H9 (cell line): ENCODE results near the gene LRRFIP1. TPM values are rescaled to one million over a fixed set of nuclear protein-coding genes. Genes with fewer than 3 reads are reported as not detected.

Experiments used
- DNase-seq: peaks from one replicate; pipeline ENCODE4 v3.0.0-alpha.2; 2017
- H2AFZ ChIP-seq: one replicate; pipeline ENCODE4 v1.6.1; 2013; ENCODE audit warnings: mild to moderate bottlenecking, low read length, control low read depth, moderate library complexity
- H2AK5ac ChIP-seq: 2 replicates; pipeline ENCODE4 v1.6.1; 2013; ENCODE audit warnings: low read length, control low read depth, mixed read lengths; ENCODE audit not compliant: insufficient read length
- H2BK120ac ChIP-seq: one replicate; pipeline ENCODE4 v1.6.1; 2013; ENCODE audit warnings: low read depth, mild to moderate bottlenecking, low read length, control low read depth, inconsistent platforms; ENCODE audit not compliant: poor library complexity, severe bottlenecking
- H2BK12ac ChIP-seq: 2 replicates; pipeline ENCODE4 v1.6.1; 2013; ENCODE audit warnings: low read length, control low read depth, mixed read lengths, low read depth; ENCODE audit not compliant: insufficient read length
- H2BK15ac ChIP-seq: 2 replicates; pipeline ENCODE4 v1.6.1; 2013; ENCODE audit warnings: low read depth, low read length, control low read depth
- H2BK20ac ChIP-seq: one replicate; pipeline ENCODE4 v1.6.1; 2013; ENCODE audit warnings: low read depth, mild to moderate bottlenecking, low read length, control low read depth, inconsistent platforms; ENCODE audit not compliant: poor library complexity, severe bottlenecking
- H2BK5ac ChIP-seq: 2 replicates; pipeline ENCODE4 v1.6.1; 2013; ENCODE audit warnings: low read length, control low read depth, mixed read lengths; ENCODE audit not compliant: insufficient read length
- H3K14ac ChIP-seq: 2 replicates; pipeline ENCODE4 v1.6.1; 2013; ENCODE audit warnings: low read length, control low read depth; ENCODE audit not compliant: insufficient read depth
- H3K18ac ChIP-seq: 2 replicates; pipeline ENCODE4 v1.6.1; 2013; ENCODE audit warnings: low read depth, mild to moderate bottlenecking, mixed read lengths, low read length, control low read depth; ENCODE audit not compliant: insufficient read length
- H3K23ac ChIP-seq: 2 replicates; pipeline ENCODE4 v1.6.1; 2013; ENCODE audit warnings: low read length, control low read depth, mixed read lengths, low read depth; ENCODE audit not compliant: insufficient read length
- H3K23me2 ChIP-seq: 2 replicates; pipeline ENCODE4 v1.6.1; 2013; ENCODE audit warnings: low read depth, mild to moderate bottlenecking, mixed read lengths, low read length, control low read depth; ENCODE audit not compliant: insufficient read length, poor library complexity, severe bottlenecking
- H3K27ac ChIP-seq: 2 replicates; pipeline ENCODE4 v1.5.1; 2013; ENCODE audit warnings: low read length, control low read depth, mixed read lengths, low read depth; ENCODE audit not compliant: insufficient read length
- H3K27me3 ChIP-seq: 2 replicates; pipeline ENCODE4 v1.6.1; 2013; ENCODE audit warnings: low read length, control low read depth, inconsistent platforms; ENCODE audit not compliant: insufficient read depth
- H3K4ac ChIP-seq: 2 replicates; pipeline ENCODE4 v1.6.1; 2013; ENCODE audit warnings: low read depth, mild to moderate bottlenecking, control low read depth, inconsistent platforms, low read length, moderate library complexity
- H3K4me1 ChIP-seq: 2 replicates; pipeline ENCODE4 v1.6.1; 2013; ENCODE audit warnings: low read length, control low read depth, inconsistent platforms; ENCODE audit not compliant: insufficient read depth
- H3K4me2 ChIP-seq: 2 replicates; pipeline ENCODE4 v1.6.1; 2013; ENCODE audit warnings: low read length, control low read depth, mixed read lengths; ENCODE audit not compliant: insufficient read length, insufficient read depth
- H3K56ac ChIP-seq: 2 replicates; pipeline ENCODE4 v1.6.1; 2013; ENCODE audit warnings: low read depth, mild to moderate bottlenecking, mixed read lengths, low read length, control low read depth; ENCODE audit not compliant: insufficient read length
- H3K79me1 ChIP-seq: 2 replicates; pipeline ENCODE4 v1.6.1; 2013; ENCODE audit warnings: low read depth, mild to moderate bottlenecking, moderate library complexity, low read length, control low read depth, inconsistent platforms; ENCODE audit not compliant: insufficient read depth, poor library complexity, severe bottlenecking
- H3K79me2 ChIP-seq: 2 replicates; pipeline ENCODE4 v1.6.1; 2013; ENCODE audit warnings: low read length, control low read depth, inconsistent platforms; ENCODE audit not compliant: insufficient read depth
- H3K9ac ChIP-seq: 2 replicates; pipeline ENCODE4 v1.6.1; 2013; ENCODE audit warnings: low read length, control low read depth, mixed read lengths; ENCODE audit not compliant: insufficient read length; ENCODE audit errors: extremely low read depth
- H3K9me3 ChIP-seq: one replicate; pipeline ENCODE4 v1.6.1; 2013; ENCODE audit warnings: low read depth, low read length, inconsistent platforms; ENCODE audit not compliant: control insufficient read depth
- H3T11ph ChIP-seq: one replicate; pipeline ENCODE4 v1.6.1; 2013; ENCODE audit warnings: mild to moderate bottlenecking, low read length, control low read depth, inconsistent platforms
- H4K20me1 ChIP-seq: one replicate; pipeline ENCODE4 v1.6.1; 2013; ENCODE audit not compliant: control insufficient read depth, insufficient read length, insufficient read depth
- H4K5ac ChIP-seq: 2 replicates; pipeline ENCODE4 v1.6.1; 2013; ENCODE audit warnings: low read depth, mild to moderate bottlenecking, mixed read lengths, low read length, control low read depth; ENCODE audit not compliant: insufficient read length
- H4K8ac ChIP-seq: replicated peaks from 2 replicates; pipeline ENCODE4 v1.6.1; 2013; ENCODE audit warnings: low read length, control low read depth, mixed read lengths, low read depth; ENCODE audit not compliant: insufficient read length
- H4K91ac ChIP-seq: 2 replicates; pipeline ENCODE4 v1.6.1; 2013; ENCODE audit warnings: low read depth, mild to moderate bottlenecking, moderate library complexity, mixed read lengths, low read length, control low read depth; ENCODE audit not compliant: insufficient read length
- H3K27ac Mint-ChIP-seq, 3 experiments: 2 replicates in 2 of 3; 3 replicates in 1 of 3; pipeline ENCODE4 v1.8.0; 2020 to 2021; ENCODE audit warnings: mixed read lengths in 3 of 3, mild to moderate bottlenecking in 1 of 3, moderate library complexity in 1 of 3
- H3K27me3 Mint-ChIP-seq: 2 replicates; pipeline ENCODE4 v1.8.0; 2021; ENCODE audit warnings: low read depth, mild to moderate bottlenecking, moderate library complexity, mixed read lengths
- H3K36me3 Mint-ChIP-seq, 3 experiments: 2 replicates in 2 of 3; 3 replicates in 1 of 3; pipeline ENCODE4 v1.8.0; 2020 to 2021; ENCODE audit warnings: low read depth in 3 of 3, mixed read lengths in 3 of 3; ENCODE audit not compliant: insufficient read depth in 1 of 3
- H3K4me1 Mint-ChIP-seq, 2 experiments: 2 replicates each; pipeline ENCODE4 v1.8.0; 2020; ENCODE audit warnings: mixed read lengths in 2 of 2
- H3K4me3 Mint-ChIP-seq, 2 experiments: 2 replicates in 1 of 2; 3 replicates in 1 of 2; pipeline ENCODE4 v1.8.0; 2020 to 2021; ENCODE audit warnings: mild to moderate bottlenecking in 2 of 2, mixed read lengths in 2 of 2, moderate library complexity in 1 of 2
- H3K9me3 Mint-ChIP-seq, 2 experiments: 2 replicates in 1 of 2; 3 replicates in 1 of 2; pipeline ENCODE4 v1.8.0; 2020; ENCODE audit warnings: mild to moderate bottlenecking in 2 of 2, mixed read lengths in 2 of 2, moderate library complexity in 1 of 2
- WGBS: extraction: QIAGEN DNeasy Blood & Tissue Kit; methylation state at CpG from one replicate; pipeline ENCODE4 v1.1.7; 2013; ENCODE audit warnings: missing lambda C conversion rate, low lambda C conversion rate, mixed read lengths; ENCODE audit not compliant: insufficient read length; ENCODE audit errors: extremely low coverage; 5-methylcytosine and 5-hydroxymethylcytosine counted together
- total RNA-seq: library from RNA; stranded (reverse); gene quantifications from 2 replicates; pipeline ENCODE4 v1.2.1, GENCODE V29; 2021
- TF ChIP-seq, protein P1 (sequence below): fragments of 200-600 bp; sonication (generic); conservative IDR thresholded peaks from 3 replicates; pipeline ENCODE4 v1.8.0; 2021; ENCODE audit warnings: antibody characterized with exemption, mild to moderate bottlenecking

LRRFIP1 gene
- total RNA-seq, 1 experiment from 2014 or later, result 38.5 TPM

DNA sequence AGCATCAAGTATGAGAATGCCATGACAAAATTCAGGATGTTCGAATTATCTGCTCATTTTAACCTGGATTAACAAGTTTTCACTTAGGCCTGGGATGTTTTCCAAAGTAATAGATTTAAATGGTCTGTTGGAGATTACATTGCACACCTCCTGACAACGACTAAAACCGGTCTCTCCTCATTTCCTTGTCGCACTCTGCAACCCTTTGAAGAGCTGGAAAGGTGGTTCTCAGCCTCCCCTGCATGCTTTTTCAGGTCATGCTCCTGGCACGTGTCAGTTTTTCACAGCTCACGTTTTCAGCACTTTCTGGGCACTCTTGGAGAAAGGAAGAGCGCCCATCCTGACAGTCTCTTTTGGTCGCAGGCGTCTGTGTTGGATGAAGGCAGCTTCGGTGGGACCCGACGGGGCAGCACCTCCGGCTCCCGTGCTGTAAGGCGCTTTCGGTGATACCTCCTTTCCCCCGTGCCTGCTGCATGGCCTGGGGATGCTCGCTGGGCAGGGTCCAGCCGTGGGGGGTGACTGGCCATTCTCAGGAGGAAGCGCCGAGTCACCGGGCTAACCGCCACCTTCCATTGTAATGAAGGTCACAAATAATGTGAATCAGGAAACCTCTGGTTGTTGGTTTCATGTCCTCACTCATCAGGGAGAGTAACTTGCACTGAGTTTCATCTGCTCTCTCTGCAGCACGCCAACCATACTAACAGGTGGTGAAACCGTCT is 107.7 kb downstream of the LRRFIP1 start:
- WGBS, result no CpG with 5 or more reads among the region's 25 CpGs
- H3K27ac ChIP-seq, result no peak overlapping the region
- H4K20me1 ChIP-seq, result no peaks in the 10 kb centered on the region

More for the DNA sequence above, 107.7 kb downstream of the LRRFIP1 start:
- Histone ChIP-seq H3K23ac (no peak overlapping the region), H3K56ac (no peak overlapping the region), H2BK20ac (no peak overlapping the region), H3K4me2 (no peak overlapping the region), H3K4me1 (peaks cover 17% of the 10 kb centered on the region; the same call in 1 of the 2 replicates), H3K79me1 (no peaks in the 10 kb centered on the region), H3K9ac (no peak overlapping the region), H3K27me3 (no peaks in the 10 kb centered on the region), H2BK12ac (no peak overlapping the region), H3K9me3 (no peaks in the 10 kb centered on the region), H2BK120ac (no peak overlapping the region), H2AFZ (no peak overlapping the region), H3K79me2 (no peaks in the 10 kb centered on the region), H4K5ac (no peak overlapping the region), H4K91ac (no peak overlapping the region), H4K8ac (no peak overlapping the region), H2AK5ac (no peak overlapping the region), H3K23me2 (no peaks in the 10 kb centered on the region), H2BK15ac (no peak overlapping the region), H2BK5ac (no peak overlapping the region), H3K14ac (no peak overlapping the region; the same call in 1 of the 2 replicates), H3K4ac (no peak overlapping the region; the same call in 1 of the 2 replicates), H3K18ac (peak overlapping the region; percentile 36), H3T11ph (no peak overlapping the region)
- peaks cover 0 to 6% (median 3%) of the 10 kb centered on the region in 3 experiments; a peak in 2 of 7 replicates for H3K36me3 Mint-ChIP-seq
- peak overlapping the region; percentile 66 to 83 (median 74); a peak in 5 of 7 replicates for H3K27ac Mint-ChIP-seq
- H3K4me3 Mint-ChIP-seq, result 0 out of 5 replicates have a peak overlapping the region, but pooled peaks of 1 of the 2 experiments have one; percentile 43
- H3K4me1 Mint-ChIP-seq, result peaks cover 43 to 48% of the 10 kb centered on the region in 2 experiments
- no peaks in the 10 kb centered on the region for H3K27me3 Mint-ChIP-seq
- H3K9me3 Mint-ChIP-seq, result no peaks in the 10 kb centered on the region
- peak; percentile 54 for DNase-seq
- TF ChIP-seq, protein P1, sequence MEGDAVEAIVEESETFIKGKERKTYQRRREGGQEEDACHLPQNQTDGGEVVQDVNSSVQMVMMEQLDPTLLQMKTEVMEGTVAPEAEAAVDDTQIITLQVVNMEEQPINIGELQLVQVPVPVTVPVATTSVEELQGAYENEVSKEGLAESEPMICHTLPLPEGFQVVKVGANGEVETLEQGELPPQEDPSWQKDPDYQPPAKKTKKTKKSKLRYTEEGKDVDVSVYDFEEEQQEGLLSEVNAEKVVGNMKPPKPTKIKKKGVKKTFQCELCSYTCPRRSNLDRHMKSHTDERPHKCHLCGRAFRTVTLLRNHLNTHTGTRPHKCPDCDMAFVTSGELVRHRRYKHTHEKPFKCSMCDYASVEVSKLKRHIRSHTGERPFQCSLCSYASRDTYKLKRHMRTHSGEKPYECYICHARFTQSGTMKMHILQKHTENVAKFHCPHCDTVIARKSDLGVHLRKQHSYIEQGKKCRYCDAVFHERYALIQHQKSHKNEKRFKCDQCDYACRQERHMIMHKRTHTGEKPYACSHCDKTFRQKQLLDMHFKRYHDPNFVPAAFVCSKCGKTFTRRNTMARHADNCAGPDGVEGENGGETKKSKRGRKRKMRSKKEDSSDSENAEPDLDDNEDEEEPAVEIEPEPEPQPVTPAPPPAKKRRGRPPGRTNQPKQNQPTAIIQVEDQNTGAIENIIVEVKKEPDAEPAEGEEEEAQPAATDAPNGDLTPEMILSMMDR, result no peak
